ENCODE measurements around the gene NOP9.

Gene NOP9

GRCh38 chr14:24310646-24311604 is 11.3 kb downstream of the NOP9 start, which contains the start of gene LTB4R:
LTB4R (plus strand) TSS chr14:24311502; CDS start chr14:24315652, 4,150 bp downstream.
- no peak for TF ChIP-seq TCF12 (IDR thresholded peaks at IDR 0.05; ENCODE audit: low read depth)
- no peak for TF ChIP-seq FOXM1 (IDR thresholded peaks at IDR 0.05; ENCODE audit: borderline replicate concordance, low read depth)
- no peak for TF ChIP-seq EGR1 (IDR thresholded peaks at IDR 0.05)
- no peak for TF ChIP-seq YY1 (IDR thresholded peaks at IDR 0.05; ENCODE audit: low read depth)
- TF ChIP-seq USF1 (IDR thresholded peaks at IDR 0.05): no peak
- TF ChIP-seq CEBPB (IDR thresholded peaks at IDR 0.05): no peak
- no peak for TF ChIP-seq NFIC (IDR thresholded peaks at IDR 0.05)

DNA sequence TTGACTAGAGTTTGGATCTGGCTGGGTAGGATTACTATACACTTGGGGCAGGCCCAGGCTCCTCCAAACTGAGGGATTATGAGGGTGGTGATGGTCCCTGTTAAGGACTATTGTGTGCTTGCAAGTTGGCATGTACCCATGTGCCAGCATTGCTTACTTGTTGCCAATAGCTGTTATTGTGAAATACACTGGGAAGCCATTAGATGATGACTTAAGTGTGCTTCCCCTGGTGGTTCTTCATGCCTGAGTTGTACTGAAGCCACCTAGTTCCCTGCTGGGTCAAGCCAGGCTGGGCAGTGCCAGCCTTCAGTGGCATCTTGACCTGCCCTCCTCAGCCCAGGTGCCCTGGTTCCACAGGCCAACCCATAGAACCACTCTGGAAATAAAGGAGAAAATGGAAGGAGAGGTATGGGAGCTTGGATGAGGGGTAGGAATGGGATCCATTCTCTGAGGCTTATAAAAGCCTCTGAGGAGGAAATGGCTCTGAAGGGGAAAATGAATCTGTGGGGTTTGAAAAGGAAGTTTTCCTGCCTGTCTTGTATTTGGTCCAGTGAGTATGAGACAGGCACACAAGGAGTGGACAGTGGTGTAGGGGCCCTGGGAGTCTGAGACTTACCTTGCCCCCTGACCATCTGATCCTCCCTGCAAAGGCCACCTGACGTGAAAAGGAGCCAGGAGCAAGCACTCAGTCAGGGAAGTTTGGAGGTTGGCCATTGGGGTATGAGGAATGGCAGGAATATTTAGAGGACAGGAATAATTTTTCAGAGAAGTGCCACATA is 12.4 kb downstream of the NOP9 start:
- TF ChIP-seq ZBTB7A (IDR thresholded peaks at IDR 0.05; ENCODE audit: low read depth) (no peak), CREB1 (IDR thresholded peaks at IDR 0.05; ENCODE audit: low read depth) (no peak), CEBPB (IDR thresholded peaks at IDR 0.05) (no peak), TCF12 (IDR thresholded peaks at IDR 0.05; ENCODE audit: low read depth) (no peak), YY1 (IDR thresholded peaks at IDR 0.05; ENCODE audit: low read depth) (no peak), USF1 (IDR thresholded peaks at IDR 0.05) (no peak), NFIC (IDR thresholded peaks at IDR 0.05) (no peak), RAD21 (IDR thresholded peaks at IDR 0.05; ENCODE audit: low read depth) (no peak), EP300 (IDR thresholded peaks at IDR 0.05; ENCODE audit: borderline replicate concordance) (no peak), MAX (IDR thresholded peaks at IDR 0.05) (no peak), FOXM1 (IDR thresholded peaks at IDR 0.05; ENCODE audit: borderline replicate concordance, low read depth) (no peak), TAF1 (IDR thresholded peaks at IDR 0.05; ENCODE audit: low read depth) (no peak), EGR1 (IDR thresholded peaks at IDR 0.05) (no peak), TEAD4 (IDR thresholded peaks at IDR 0.05) (no peak)
- TF ChIP-seq, protein P1, sequence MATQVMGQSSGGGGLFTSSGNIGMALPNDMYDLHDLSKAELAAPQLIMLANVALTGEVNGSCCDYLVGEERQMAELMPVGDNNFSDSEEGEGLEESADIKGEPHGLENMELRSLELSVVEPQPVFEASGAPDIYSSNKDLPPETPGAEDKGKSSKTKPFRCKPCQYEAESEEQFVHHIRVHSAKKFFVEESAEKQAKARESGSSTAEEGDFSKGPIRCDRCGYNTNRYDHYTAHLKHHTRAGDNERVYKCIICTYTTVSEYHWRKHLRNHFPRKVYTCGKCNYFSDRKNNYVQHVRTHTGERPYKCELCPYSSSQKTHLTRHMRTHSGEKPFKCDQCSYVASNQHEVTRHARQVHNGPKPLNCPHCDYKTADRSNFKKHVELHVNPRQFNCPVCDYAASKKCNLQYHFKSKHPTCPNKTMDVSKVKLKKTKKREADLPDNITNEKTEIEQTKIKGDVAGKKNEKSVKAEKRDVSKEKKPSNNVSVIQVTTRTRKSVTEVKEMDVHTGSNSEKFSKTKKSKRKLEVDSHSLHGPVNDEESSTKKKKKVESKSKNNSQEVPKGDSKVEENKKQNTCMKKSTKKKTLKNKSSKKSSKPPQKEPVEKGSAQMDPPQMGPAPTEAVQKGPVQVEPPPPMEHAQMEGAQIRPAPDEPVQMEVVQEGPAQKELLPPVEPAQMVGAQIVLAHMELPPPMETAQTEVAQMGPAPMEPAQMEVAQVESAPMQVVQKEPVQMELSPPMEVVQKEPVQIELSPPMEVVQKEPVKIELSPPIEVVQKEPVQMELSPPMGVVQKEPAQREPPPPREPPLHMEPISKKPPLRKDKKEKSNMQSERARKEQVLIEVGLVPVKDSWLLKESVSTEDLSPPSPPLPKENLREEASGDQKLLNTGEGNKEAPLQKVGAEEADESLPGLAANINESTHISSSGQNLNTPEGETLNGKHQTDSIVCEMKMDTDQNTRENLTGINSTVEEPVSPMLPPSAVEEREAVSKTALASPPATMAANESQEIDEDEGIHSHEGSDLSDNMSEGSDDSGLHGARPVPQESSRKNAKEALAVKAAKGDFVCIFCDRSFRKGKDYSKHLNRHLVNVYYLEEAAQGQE (IDR thresholded peaks at IDR 0.05; ENCODE audit: low read depth): no peak

DNA sequence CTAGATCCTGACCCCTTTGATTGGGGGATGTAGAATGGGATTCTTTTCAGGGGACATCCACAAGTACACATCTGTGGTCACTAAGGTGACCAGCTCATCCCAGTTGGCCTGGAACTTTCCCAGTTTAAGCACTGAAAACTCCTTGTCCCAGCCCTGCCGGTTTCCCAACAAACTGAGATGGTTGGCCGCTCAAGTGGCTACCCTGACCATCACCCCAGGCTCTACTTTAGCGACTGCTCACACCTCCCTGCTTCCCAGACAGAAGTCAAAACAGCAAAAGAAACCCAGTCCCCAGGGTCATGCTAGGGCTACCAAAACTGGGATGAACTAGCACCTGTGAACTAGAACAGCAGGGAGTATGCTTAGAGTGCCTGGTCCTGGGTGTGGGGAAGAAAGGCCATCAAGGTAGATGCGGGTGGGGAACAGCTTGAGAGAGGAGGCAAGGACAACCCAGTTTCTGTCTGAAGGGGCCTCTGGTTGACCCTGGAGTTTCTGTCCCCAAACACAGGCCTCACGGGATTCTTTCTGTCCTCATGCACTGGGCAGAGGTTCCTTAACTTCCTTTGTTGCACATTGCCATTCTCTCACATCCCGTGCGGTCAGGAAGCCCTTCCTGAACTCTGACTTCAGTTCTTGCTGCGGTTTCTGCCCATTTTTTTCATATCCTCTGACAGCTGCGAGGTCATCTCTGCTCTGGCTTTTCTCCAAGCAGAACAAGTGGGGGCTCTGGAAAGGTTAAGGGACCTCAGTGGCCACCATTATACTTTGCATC is 13.3 kb downstream of the NOP9 start:
- TF ChIP-seq NFIC (IDR thresholded peaks at IDR 0.05) (no peak), USF1 (IDR thresholded peaks at IDR 0.05) (no peak), EGR1 (IDR thresholded peaks at IDR 0.05) (no peak), RAD21 (IDR thresholded peaks at IDR 0.05; ENCODE audit: low read depth) (no peak), TEAD4 (IDR thresholded peaks at IDR 0.05) (no peak), MAX (IDR thresholded peaks at IDR 0.05) (no peak), ZBTB7A (IDR thresholded peaks at IDR 0.05; ENCODE audit: low read depth) (no peak), EP300 (IDR thresholded peaks at IDR 0.05; ENCODE audit: borderline replicate concordance) (no peak), TCF12 (IDR thresholded peaks at IDR 0.05; ENCODE audit: low read depth) (no peak), YY1 (IDR thresholded peaks at IDR 0.05; ENCODE audit: low read depth) (no peak), CREB1 (IDR thresholded peaks at IDR 0.05; ENCODE audit: low read depth) (no peak), CEBPB (IDR thresholded peaks at IDR 0.05) (no peak)
- TF ChIP-seq, protein P1 (IDR thresholded peaks at IDR 0.05; ENCODE audit: low read depth): no peak

- TF ChIP-seq ZBTB7A (IDR thresholded peaks at IDR 0.05; ENCODE audit: low read depth) (no peak), YY1 (IDR thresholded peaks at IDR 0.05; ENCODE audit: low read depth) (no peak), TCF12 (IDR thresholded peaks at IDR 0.05; ENCODE audit: low read depth) (no peak), NFIC (IDR thresholded peaks at IDR 0.05) (no peak), EGR1 (IDR thresholded peaks at IDR 0.05) (no peak), RAD21 (IDR thresholded peaks at IDR 0.05; ENCODE audit: low read depth) (no peak), MAX (IDR thresholded peaks at IDR 0.05) (no peak), TEAD4 (IDR thresholded peaks at IDR 0.05) (no peak), CREB1 (IDR thresholded peaks at IDR 0.05; ENCODE audit: low read depth) (no peak), EP300 (IDR thresholded peaks at IDR 0.05; ENCODE audit: borderline replicate concordance) (no peak), FOXM1 (IDR thresholded peaks at IDR 0.05; ENCODE audit: borderline replicate concordance, low read depth) (no peak), TAF1 (IDR thresholded peaks at IDR 0.05; ENCODE audit: low read depth) (no peak), USF1 (IDR thresholded peaks at IDR 0.05) (no peak), CEBPB (IDR thresholded peaks at IDR 0.05) (no peak)
- TF ChIP-seq, protein P1 (IDR thresholded peaks at IDR 0.05; ENCODE audit: low read depth): no peak
Observed at GRCh38 chr14:24313913-24314312, 14.3 kb downstream of the NOP9 start.
